H1 (cell line): ENCODE measurements around the gene KCTD2.

Experiments
- CEBPB ChIP-seq: IDR thresholded peaks from 2 replicates; pipeline ENCODE4 v1.6.1; 2012; ENCODE audit warnings: low read depth, low read length
- EZH2 ChIP-seq: fragments of 200-600 bp; sonication (generic); IDR thresholded peaks from 2 replicates; pipeline ENCODE4 v1.7.1; 2012; ENCODE audit warnings: low read depth, mild to moderate bottlenecking, moderate library complexity, low read length, inconsistent platforms; ENCODE audit not compliant: severe bottlenecking
- POLR2A ChIP-seq, 2 experiments: IDR thresholded peaks; 1 replicate in 1 of 2; 2 replicates in 1 of 2; pipeline ENCODE4 v1.6.1; 2011; ENCODE audit warnings: low read depth in 2 of 2, low read length in 2 of 2, mild to moderate bottlenecking in 2 of 2; ENCODE audit errors: control extremely low read depth in 1 of 2
- POLR2AphosphoS5 ChIP-seq: IDR thresholded peaks from 2 replicates; pipeline ENCODE4 v1.6.1; 2011; ENCODE audit warnings: low read depth, low read length
- TAF1 ChIP-seq: IDR thresholded peaks from 2 replicates; pipeline ENCODE4 v1.6.1; 2011; ENCODE audit warnings: mild to moderate bottlenecking, low read depth, low read length
- TF ChIP-seq, protein P1 (sequence below): IDR thresholded peaks from 2 replicates; pipeline ENCODE4 v1.6.1; 2011; ENCODE audit warnings: low read depth, mild to moderate bottlenecking, low read length; ENCODE audit not compliant: insufficient read depth

DNA sequence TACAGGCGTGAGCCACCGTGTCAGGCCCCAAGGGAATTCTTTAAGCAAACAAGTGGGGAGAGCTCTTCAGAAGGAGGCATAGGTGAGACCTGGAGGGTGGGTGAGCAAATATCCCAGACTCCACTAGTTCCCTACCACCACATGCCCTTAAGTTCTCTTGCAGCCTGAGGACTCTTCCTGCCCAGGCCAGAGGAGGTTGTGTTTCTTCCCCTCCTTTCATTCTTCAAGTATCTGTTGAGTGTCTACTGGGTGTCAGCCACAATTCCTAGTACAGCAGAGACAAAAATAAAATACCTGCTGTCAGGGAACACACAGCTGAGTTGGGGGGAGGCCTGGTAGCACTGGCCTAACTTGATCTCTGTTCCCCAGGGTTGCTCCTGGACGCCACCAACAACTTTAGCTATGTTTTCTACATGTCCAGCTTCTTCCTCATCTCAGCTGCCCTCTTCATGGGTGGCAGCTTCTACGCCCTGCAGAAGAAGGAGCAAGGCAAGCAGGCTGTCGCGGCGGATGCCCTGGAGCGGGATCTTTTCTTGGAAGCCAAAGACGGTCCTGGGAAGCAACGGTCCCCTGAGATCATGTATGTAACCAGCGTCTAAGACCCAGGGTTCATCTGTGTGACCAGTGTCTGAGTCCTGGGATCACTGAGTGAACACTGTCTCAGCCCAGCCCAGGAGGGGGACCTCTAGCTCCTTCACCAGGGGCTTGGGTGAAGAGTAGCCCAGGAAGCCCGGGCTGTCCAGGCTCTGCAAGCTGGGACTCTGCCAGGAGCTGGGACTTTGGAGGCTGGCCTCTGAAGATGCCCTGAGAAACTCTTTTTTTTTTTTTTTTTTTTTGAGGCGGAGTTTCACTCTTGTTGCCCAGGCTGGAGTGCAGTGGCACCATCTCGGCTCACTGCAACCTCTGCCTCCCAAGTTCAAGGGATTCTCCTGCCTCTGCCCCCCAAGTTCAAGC, 56.9 kb downstream of the KCTD2 start:
- TF ChIP-seq POLR2AphosphoS5 (no peak), EZH2 (no peak), TAF1 (no peak), CEBPB (no peak), POLR2A (IDR thresholded peaks at IDR 0.05; ENCODE audit: control extremely low read depth in 1 of 2, low read depth in 2 of 2, low read length in 2 of 2) (no peak)
- TF ChIP-seq, protein P1, sequence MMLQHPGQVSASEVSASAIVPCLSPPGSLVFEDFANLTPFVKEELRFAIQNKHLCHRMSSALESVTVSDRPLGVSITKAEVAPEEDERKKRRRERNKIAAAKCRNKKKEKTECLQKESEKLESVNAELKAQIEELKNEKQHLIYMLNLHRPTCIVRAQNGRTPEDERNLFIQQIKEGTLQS = no peak
